Thyroid gland (tissue), 4 donors: Measurements from ENCODE around the gene PTPN3.

ENCODE experiments used
- POLR2A ChIP-seq, 2 donors: fragments of 450-650 bp; IDR thresholded peaks; one replicate each; pipeline ENCODE4 v1.6.1; 2017; ENCODE audit warnings: antibody characterized with exemption in 2 of 2, mild to moderate bottlenecking in 2 of 2, moderate library complexity in 1 of 2
- TF ChIP-seq, protein P1 (sequence below), 6 experiments: fragments of 200-600 bp in 3 of 6; fragments of 450-650 bp in 3 of 6; sonication (generic) in 3 of 6; IDR thresholded peaks; one replicate each; pipeline ENCODE4 v1.5.1; 2016 to 2019; ENCODE audit warnings: antibody characterized with exemption in 6 of 6, mild to moderate bottlenecking in 2 of 6, inconsistent platforms in 1 of 6, moderate library complexity in 1 of 6

DNA sequence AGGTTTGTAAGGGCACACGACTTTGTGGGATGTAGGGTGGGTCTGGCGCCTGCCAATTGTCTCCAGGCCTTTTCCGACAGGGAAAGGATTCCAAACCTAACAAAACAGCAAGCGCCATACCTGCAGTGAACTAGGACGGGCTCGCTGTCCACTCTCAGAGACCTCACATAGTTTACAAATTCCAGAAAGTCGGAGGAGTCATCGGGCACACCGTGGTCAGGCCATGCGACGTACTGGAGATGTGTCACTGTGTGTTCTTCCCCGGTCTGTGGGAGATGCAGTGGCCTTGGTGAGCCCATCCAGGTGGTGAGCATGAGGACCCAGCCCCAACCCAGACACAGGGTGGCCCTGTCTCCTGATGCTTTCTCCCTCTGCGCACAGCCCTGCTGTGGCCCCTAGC, 115.9 kb downstream of the PTPN3 start:
- TF ChIP-seq, protein P1, sequence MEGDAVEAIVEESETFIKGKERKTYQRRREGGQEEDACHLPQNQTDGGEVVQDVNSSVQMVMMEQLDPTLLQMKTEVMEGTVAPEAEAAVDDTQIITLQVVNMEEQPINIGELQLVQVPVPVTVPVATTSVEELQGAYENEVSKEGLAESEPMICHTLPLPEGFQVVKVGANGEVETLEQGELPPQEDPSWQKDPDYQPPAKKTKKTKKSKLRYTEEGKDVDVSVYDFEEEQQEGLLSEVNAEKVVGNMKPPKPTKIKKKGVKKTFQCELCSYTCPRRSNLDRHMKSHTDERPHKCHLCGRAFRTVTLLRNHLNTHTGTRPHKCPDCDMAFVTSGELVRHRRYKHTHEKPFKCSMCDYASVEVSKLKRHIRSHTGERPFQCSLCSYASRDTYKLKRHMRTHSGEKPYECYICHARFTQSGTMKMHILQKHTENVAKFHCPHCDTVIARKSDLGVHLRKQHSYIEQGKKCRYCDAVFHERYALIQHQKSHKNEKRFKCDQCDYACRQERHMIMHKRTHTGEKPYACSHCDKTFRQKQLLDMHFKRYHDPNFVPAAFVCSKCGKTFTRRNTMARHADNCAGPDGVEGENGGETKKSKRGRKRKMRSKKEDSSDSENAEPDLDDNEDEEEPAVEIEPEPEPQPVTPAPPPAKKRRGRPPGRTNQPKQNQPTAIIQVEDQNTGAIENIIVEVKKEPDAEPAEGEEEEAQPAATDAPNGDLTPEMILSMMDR (IDR thresholded peaks at IDR 0.05), result no peak
- no peak for TF ChIP-seq POLR2A (IDR thresholded peaks at IDR 0.05)
